GM18508 (cell line): ENCODE data around the gene DMTF1.
A peak's percentile ranks its signal among the peaks of the same experiment; 100 is the strongest.
"Not testable (repeated sequence)": the region's sequence is repeated elsewhere in the genome, so short reads cannot be mapped to it uniquely, and the experiment has no call there.

Experiments
- ATAC-seq: cut with Tn5 transposase; IDR thresholded peaks from one replicate; pipeline ENCODE4 v1.9.1; 2021; ENCODE audit warnings: moderate number of reproducible peaks; ENCODE audit not compliant: insufficient read depth, unreplicated experiment

The DMTF1 gene

GRCh38 chr7:87219545-87220025, 67.3 kb downstream of the DMTF1 start, which contains the start of gene TMEM243:
Gene TMEM243, minus strand, starts transcription at chr7:87219732. Its CDS starts 229 bp downstream, at chr7:87219503.
- ATAC-seq: peak; percentile 27

- peak; percentile 14 for ATAC-seq
Measured at GRCh38 chr7:87220026-87220733, 67.9 kb downstream of the DMTF1 start.

- no peak for ATAC-seq
Measured at GRCh38 chr7:87220734-87221215, 68.5 kb downstream of the DMTF1 start.

GRCh38 chr7:87223666-87224065, 71.4 kb downstream of the DMTF1 start:
- ATAC-seq: no peak

GRCh38 chr7:87225696-87226095, 73.4 kb downstream of the DMTF1 start:
- no peak for ATAC-seq

GRCh38 chr7:87226495-87226894, 74.2 kb downstream of the DMTF1 start:
- ATAC-seq: no peak

GRCh38 chr7:87231258-87231657, 79.0 kb downstream of the DMTF1 start:
- no peak for ATAC-seq

GRCh38 chr7:87231711-87232110, 79.5 kb downstream of the DMTF1 start:
- no peak for ATAC-seq

GRCh38 chr7:87234949-87235348, 82.7 kb downstream of the DMTF1 start:
- no peak for ATAC-seq

- not testable (repeated sequence) for ATAC-seq
Measured at GRCh38 chr7:87238464-87239051, 86.3 kb downstream of the DMTF1 start.

- not testable (repeated sequence) for ATAC-seq
Measured at GRCh38 chr7:87245671-87246070, 93.4 kb downstream of the DMTF1 start.
